ENCODE results near the gene ITPR1.

ITPR1 gene

DNA sequence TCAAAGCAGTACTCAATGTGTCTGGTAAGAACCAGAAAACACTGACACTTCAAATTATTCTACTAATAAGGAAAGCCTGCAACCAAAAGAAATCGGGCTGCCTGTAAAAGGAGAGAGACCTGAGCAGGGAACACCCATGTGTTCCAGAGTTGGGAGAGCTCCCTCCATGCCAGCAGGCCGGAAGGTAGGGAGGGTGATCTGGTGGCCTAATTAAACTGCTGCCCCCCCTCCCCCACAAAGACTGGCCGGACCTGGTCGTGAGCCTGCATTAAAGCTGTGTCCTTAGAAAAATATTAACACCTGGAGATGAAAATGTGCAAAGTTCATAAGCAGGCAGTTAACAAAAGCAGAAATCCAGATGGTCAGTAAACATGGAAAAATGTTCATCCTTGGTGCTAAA lies 315.5 kb downstream of the ITPR1 start:
- no peaks in the 10 kb centered on the region for H3F3A ChIP-seq (ENCODE audit: low read depth)
- H3K9ac ChIP-seq (ENCODE audit: low read depth, low read length, poor library complexity, severe bottlenecking): no peak overlapping the region
- TF ChIP-seq EZH2phosphoT487 (IDR thresholded peaks at IDR 0.05; ENCODE audit: borderline replicate concordance): no peak
- TF ChIP-seq, protein P1, sequence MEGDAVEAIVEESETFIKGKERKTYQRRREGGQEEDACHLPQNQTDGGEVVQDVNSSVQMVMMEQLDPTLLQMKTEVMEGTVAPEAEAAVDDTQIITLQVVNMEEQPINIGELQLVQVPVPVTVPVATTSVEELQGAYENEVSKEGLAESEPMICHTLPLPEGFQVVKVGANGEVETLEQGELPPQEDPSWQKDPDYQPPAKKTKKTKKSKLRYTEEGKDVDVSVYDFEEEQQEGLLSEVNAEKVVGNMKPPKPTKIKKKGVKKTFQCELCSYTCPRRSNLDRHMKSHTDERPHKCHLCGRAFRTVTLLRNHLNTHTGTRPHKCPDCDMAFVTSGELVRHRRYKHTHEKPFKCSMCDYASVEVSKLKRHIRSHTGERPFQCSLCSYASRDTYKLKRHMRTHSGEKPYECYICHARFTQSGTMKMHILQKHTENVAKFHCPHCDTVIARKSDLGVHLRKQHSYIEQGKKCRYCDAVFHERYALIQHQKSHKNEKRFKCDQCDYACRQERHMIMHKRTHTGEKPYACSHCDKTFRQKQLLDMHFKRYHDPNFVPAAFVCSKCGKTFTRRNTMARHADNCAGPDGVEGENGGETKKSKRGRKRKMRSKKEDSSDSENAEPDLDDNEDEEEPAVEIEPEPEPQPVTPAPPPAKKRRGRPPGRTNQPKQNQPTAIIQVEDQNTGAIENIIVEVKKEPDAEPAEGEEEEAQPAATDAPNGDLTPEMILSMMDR (conservative IDR thresholded peaks at IDR 0.05; ENCODE audit: low read length): no peak
- no peaks in the 10 kb centered on the region for H3K79me2 ChIP-seq (ENCODE audit: insufficient read depth, low read length)
- no peak overlapping the region for H2AFZ ChIP-seq (ENCODE audit: low read length)
- H3K36me3 ChIP-seq (ENCODE audit: insufficient read depth, low read length): peaks cover 11% of the 10 kb centered on the region; the same call in 1 of the 2 replicates
- H3K9me3 ChIP-seq (ENCODE audit: insufficient read depth, low read depth, low read length): no peaks in the 10 kb centered on the region
- no peak overlapping the region for H3K4me3 ChIP-seq (ENCODE audit: low read length, poor library complexity, severe bottlenecking)
- H3K27me3 ChIP-seq (ENCODE audit: insufficient read depth, low read length, poor library complexity, severe bottlenecking): no peaks in the 10 kb centered on the region
- no peaks in the 10 kb centered on the region for H3K9me2 ChIP-seq (replicated peaks; ENCODE audit: low read depth, low read length)
- no peaks in the 10 kb centered on the region for H4K20me1 ChIP-seq (ENCODE audit: insufficient read depth, low read length, poor library complexity, severe bottlenecking)
- H3K4me2 ChIP-seq (ENCODE audit: low read depth, low read length, poor library complexity, severe bottlenecking): no peak overlapping the region
- peaks cover 36% of the 10 kb centered on the region for H3K4me1 ChIP-seq (ENCODE audit: insufficient read depth, low read length, poor library complexity, severe bottlenecking)

DNA sequence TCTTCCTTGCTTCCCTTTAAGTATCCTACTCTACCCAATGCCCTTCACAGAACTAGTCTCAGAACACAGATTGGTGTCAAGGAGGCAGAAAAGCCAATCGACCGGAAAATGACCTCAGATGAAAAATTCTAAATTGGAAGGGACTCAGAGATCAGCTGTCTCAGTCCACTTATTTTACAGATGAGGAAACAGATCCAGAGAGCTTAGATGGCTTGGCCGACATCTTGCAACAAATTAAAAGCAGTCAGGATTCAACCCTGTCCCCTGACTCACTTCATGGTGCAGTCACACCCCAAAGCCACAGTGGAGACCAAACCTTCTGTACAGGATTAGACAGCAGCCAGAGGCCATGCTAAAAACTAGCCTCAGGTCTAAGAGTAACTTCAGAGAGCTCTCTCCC lies 316.8 kb downstream of the ITPR1 start:
- H3K9me2 ChIP-seq (replicated peaks; ENCODE audit: low read depth, low read length): no peaks in the 10 kb centered on the region
- peaks cover 26% of the 10 kb centered on the region for H3K4me1 ChIP-seq (ENCODE audit: insufficient read depth, low read length, poor library complexity, severe bottlenecking)
- no peak overlapping the region for H3K4me2 ChIP-seq (ENCODE audit: low read depth, low read length, poor library complexity, severe bottlenecking)
- no peak for TF ChIP-seq EZH2phosphoT487 (IDR thresholded peaks at IDR 0.05; ENCODE audit: borderline replicate concordance)
- TF ChIP-seq, protein P1 (conservative IDR thresholded peaks at IDR 0.05; ENCODE audit: low read length): no peak
- no peaks in the 10 kb centered on the region for H4K20me1 ChIP-seq (ENCODE audit: insufficient read depth, low read length, poor library complexity, severe bottlenecking)
- no peaks in the 10 kb centered on the region for H3K79me2 ChIP-seq (ENCODE audit: insufficient read depth, low read length)
- no peaks in the 10 kb centered on the region for H3K9me3 ChIP-seq (ENCODE audit: insufficient read depth, low read depth, low read length)
- H3F3A ChIP-seq (ENCODE audit: low read depth): no peaks in the 10 kb centered on the region
- H3K9ac ChIP-seq (ENCODE audit: low read depth, low read length, poor library complexity, severe bottlenecking): no peak overlapping the region
- no peak overlapping the region for H2AFZ ChIP-seq (ENCODE audit: low read length)
- no peaks in the 10 kb centered on the region for H3K27me3 ChIP-seq (ENCODE audit: insufficient read depth, low read length, poor library complexity, severe bottlenecking)
- no peak overlapping the region for H3K4me3 ChIP-seq (ENCODE audit: low read length, poor library complexity, severe bottlenecking)
- H3K36me3 ChIP-seq (ENCODE audit: insufficient read depth, low read length): peaks cover 24% of the 10 kb centered on the region; the same call in 1 of the 2 replicates

DNA sequence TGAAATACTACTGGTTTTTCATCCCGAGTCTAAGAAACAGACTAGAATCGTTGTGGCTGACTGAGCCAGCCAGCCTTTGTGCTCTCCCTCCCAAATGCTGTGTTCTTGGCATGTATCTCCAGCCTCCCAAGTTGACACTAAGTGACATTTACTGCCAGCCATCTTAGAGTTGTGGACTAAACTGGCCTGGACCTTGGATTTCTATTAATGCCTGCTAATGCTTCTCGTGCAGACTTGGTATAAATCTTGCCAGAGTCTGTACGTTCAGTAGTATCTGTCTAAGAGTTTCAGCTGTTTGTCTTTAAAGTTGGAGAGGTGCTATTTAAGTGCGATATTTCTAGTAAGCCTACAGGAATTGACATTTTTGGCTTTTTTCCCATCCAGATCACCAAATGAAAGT lies 319.4 kb downstream of the ITPR1 start:
- TF ChIP-seq, protein P1 (conservative IDR thresholded peaks at IDR 0.05; ENCODE audit: low read length): no peak
- no peak for TF ChIP-seq EZH2phosphoT487 (IDR thresholded peaks at IDR 0.05; ENCODE audit: borderline replicate concordance)

More for the DNA sequence above, 319.4 kb downstream of the ITPR1 start:
- peaks cover 47% of the 10 kb centered on the region; the same call in 1 of the 2 replicates for H3K36me3 ChIP-seq (ENCODE audit: insufficient read depth, low read length)
- H3K9me3 ChIP-seq (ENCODE audit: insufficient read depth, low read depth, low read length): no peaks in the 10 kb centered on the region; the same call in 1 of the 2 replicates
- no peak overlapping the region for H2AFZ ChIP-seq (ENCODE audit: low read length)
- H3K27me3 ChIP-seq (ENCODE audit: insufficient read depth, low read length, poor library complexity, severe bottlenecking): no peaks in the 10 kb centered on the region
- no peaks in the 10 kb centered on the region for H4K20me1 ChIP-seq (ENCODE audit: insufficient read depth, low read length, poor library complexity, severe bottlenecking)
- no peak overlapping the region for H3K4me2 ChIP-seq (ENCODE audit: low read depth, low read length, poor library complexity, severe bottlenecking)
- H3K79me2 ChIP-seq (ENCODE audit: insufficient read depth, low read length): no peaks in the 10 kb centered on the region
- no peak overlapping the region for H3K9ac ChIP-seq (ENCODE audit: low read depth, low read length, poor library complexity, severe bottlenecking)
- no peaks in the 10 kb centered on the region for H3F3A ChIP-seq (ENCODE audit: low read depth)
- H3K9me2 ChIP-seq (replicated peaks; ENCODE audit: low read depth, low read length): no peaks in the 10 kb centered on the region
- H3K4me3 ChIP-seq (ENCODE audit: low read length, poor library complexity, severe bottlenecking): no peak overlapping the region
- H3K4me1 ChIP-seq (ENCODE audit: insufficient read depth, low read length, poor library complexity, severe bottlenecking): no peaks in the 10 kb centered on the region

Data from Loucy (cell line).